ENCODE data around the gene PARD3B.
"Not testable (repeated sequence)": the region's sequence is repeated elsewhere in the genome, so short reads cannot be mapped to it uniquely, and the experiment has no call there.

PARD3B gene

DNA sequence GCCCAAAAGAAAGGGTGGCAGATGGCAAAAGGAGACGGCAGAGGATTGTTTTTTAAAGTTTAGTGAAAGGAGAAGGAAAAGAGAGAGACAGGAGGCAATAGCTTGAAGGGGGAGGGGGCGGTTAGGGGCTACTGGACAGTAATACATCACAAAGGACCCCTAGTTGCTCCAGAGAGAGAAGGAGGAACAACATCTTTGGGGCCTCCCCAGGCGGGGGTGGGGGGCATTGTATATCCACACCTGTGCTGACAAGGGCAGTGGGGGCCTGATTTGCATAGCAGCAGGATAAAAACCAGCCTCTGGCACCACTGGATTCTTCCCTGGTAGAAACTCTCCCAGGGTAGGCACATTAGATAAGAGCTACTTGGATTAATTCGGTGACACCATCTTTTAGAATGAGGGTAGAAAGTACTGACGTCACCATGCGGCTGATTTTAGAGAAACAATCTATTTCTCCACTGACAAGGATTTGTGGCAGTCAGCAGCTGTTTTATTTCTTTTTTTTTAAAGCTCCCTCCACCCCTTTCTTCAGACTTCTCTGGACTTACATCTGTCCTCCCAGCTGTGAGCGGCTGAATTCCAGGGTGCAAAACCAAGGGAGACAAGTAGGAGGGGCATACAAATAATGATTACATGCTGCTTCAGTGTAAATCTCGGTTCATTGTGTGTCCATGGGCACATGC, 937.3 kb downstream of the PARD3B start:
- TF ChIP-seq CTCF (conservative IDR thresholded peaks at IDR 0.05; ENCODE audit: low read depth) = no peak
- ChIA-PET POLR2A (ENCODE audit: low non-redundant PET) (no interaction called here), CTCF (interaction anchor here (0.7 kb wide), 1 partner anchor 193 kb away, joined by 6 read pairs; no protein-coding TSS in a partner anchor)
- no peak overlapping the region for H3K27ac ChIP-seq
- no peak for DNase-seq (ENCODE audit: low spot score)

DNA sequence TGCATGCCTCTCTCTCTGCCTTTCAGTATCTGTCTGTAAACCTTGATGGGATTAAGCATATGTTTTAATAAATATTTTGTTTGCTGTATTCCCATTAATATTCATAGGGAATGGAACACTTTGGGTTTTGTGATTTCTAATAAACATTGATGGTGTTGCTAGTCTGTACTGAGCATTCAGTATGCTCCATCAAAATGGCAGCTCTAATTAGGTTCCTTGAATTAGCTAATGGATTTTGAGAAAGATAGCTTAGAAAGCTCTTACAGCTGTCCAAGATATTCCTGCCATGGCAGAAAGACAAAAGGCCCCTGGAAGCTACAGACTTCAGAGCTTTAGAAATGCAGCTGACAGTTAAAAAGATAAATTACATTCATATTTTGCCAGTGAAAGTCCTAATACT, 937.8 kb downstream of the PARD3B start:
- no peak for TF ChIP-seq CTCF (conservative IDR thresholded peaks at IDR 0.05; ENCODE audit: low read depth)
- CTCF ChIA-PET = interaction anchor here (0.7 kb wide), 2 partner anchors 31 to 193 kb away, joined by 3 to 6 read pairs; no protein-coding TSS in a partner anchor
- DNase-seq (ENCODE audit: low spot score) = no peak
- H3K27ac ChIP-seq = no peak overlapping the region
- POLR2A ChIA-PET (ENCODE audit: low non-redundant PET) = no interaction called here

DNA sequence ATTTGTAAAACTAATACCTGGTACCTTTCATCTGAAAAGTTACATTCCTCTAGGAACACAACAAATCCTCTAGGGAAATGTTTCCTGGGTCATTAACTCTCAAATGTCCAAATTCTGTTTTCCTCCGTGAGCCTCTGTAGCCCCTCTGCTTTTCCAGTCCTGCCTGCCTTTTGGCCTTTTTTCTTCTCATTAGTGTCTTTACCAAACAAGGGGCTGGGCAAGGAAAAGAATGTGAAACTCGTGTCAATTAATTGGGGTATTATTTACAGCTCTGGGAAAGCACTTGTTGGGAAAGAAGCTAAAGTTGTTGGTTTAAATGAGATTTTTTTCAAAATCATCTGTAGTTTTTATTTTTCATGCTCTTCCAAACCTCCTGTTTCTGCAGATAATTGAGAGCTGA, 938.9 kb downstream of the PARD3B start:
- TF ChIP-seq CTCF (conservative IDR thresholded peaks at IDR 0.05; ENCODE audit: low read depth) = no peak
- DNase-seq (ENCODE audit: low spot score) = no peak
- POLR2A ChIA-PET (ENCODE audit: low non-redundant PET) = no interaction called here
- no peak overlapping the region for H3K27ac ChIP-seq
- CTCF ChIA-PET = interaction anchor here (0.5 kb wide), 1 partner anchor 53 kb away, joined by 3 read pairs; no protein-coding TSS in a partner anchor

- POLR2A ChIA-PET (ENCODE audit: low non-redundant PET) = no interaction called here
- H3K27ac ChIP-seq = no peak overlapping the region
- TF ChIP-seq CTCF (conservative IDR thresholded peaks at IDR 0.05; ENCODE audit: low read depth) = no peak
- CTCF ChIA-PET = no interaction called here
- no peak for DNase-seq (ENCODE audit: low spot score)
These were observed 939.5 kb downstream of the PARD3B start for GRCh38 chr2:205484764-205485163.

DNA sequence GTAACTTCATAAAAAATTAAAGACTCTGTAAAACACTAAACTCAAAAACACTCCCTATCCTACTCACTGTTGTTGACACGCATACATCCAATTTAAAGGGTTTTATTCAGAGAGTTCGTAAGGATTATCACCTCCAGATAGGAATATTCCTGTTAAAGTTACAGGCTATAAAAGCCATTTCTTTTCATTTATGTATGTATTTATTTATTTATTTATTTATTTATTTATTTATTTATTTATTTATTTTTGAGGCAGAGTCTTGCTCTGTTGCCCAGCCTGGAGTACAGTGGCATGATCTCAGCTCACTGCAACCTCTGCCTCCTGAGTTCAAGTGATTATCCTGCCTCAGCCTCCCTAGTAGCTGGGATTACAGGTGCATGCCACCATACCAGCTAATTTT, 948.3 kb downstream of the PARD3B start:
- POLR2A ChIA-PET (ENCODE audit: low non-redundant PET); H3K27ac ChIP-seq; DNase-seq (ENCODE audit: low spot score): not testable (repeated sequence)
- CTCF ChIA-PET = interaction anchor here (0.5 kb wide), 1 partner anchor 55 kb away, joined by 7 read pairs; no protein-coding TSS in a partner anchor

- no peak overlapping the region for H3K27ac ChIP-seq
- ChIA-PET POLR2A (ENCODE audit: low non-redundant PET) (no interaction called here), CTCF (no interaction called here)
- no peak for DNase-seq (ENCODE audit: low spot score)
- no peak for TF ChIP-seq CTCF (conservative IDR thresholded peaks at IDR 0.05; ENCODE audit: low read depth)
These were observed 949.4 kb downstream of the PARD3B start for GRCh38 chr2:205494537-205495235.

- ChIA-PET POLR2A (ENCODE audit: low non-redundant PET) (no interaction called here), CTCF (interaction anchor here (0.8 kb wide), 1 partner anchor 67 kb away, joined by 3 read pairs; no protein-coding TSS in a partner anchor)
- H3K27ac ChIP-seq = no peak overlapping the region
- DNase-seq (ENCODE audit: low spot score) = no peak
- no peak for TF ChIP-seq CTCF (conservative IDR thresholded peaks at IDR 0.05; ENCODE audit: low read depth)
These were observed 950.5 kb downstream of the PARD3B start for GRCh38 chr2:205495819-205496218.

All from RWPE1 (cell line).